MM.1S (cell line): ENCODE data around the gene BACH2.

Experiments
- DNase-seq: peaks from one replicate; pipeline ENCODE4 v3.0.0-alpha.2; 2015
- H2AFZ ChIP-seq: fragments of 300-600 bp; sonication (generic); 2 replicates; pipeline ENCODE4 v1.6.0; 2016; ENCODE audit warnings: antibody characterized with exemption, low read length
- H3F3A ChIP-seq: fragments of 300-600 bp; sonication (generic); 2 replicates; pipeline ENCODE4 v1.6.1; 2016; ENCODE audit warnings: mild to moderate bottlenecking, antibody characterized with exemption, low read length, moderate library complexity, mixed read lengths; ENCODE audit not compliant: insufficient read depth
- H3K27ac ChIP-seq: fragments of 300-600 bp; sonication (generic); 2 replicates; pipeline ENCODE4 v1.5.1; 2016; ENCODE audit warnings: mild to moderate bottlenecking, low read length
- H3K27me3 ChIP-seq: fragments of 300-600 bp; sonication (generic); replicated peaks from 2 replicates; pipeline ENCODE4 v1.6.0; 2016; ENCODE audit warnings: low read length; ENCODE audit not compliant: insufficient read depth
- H3K36me3 ChIP-seq: fragments of 300-600 bp; sonication (generic); replicated peaks from 2 replicates; pipeline ENCODE4 v1.6.1; 2016; ENCODE audit warnings: mild to moderate bottlenecking, low read length, mixed read lengths; ENCODE audit not compliant: insufficient read depth
- H3K4me1 ChIP-seq: fragments of 300-600 bp; sonication (generic); 2 replicates; pipeline ENCODE4 v1.6.1; 2016; ENCODE audit warnings: low read length, mixed read lengths
- H3K4me2 ChIP-seq: fragments of 300-600 bp; sonication (generic); 2 replicates; pipeline ENCODE4 v1.6.0; 2016; ENCODE audit warnings: low read depth, low read length
- H3K4me3 ChIP-seq: fragments of 300-600 bp; sonication (generic); 2 replicates; pipeline ENCODE4 v1.5.1; 2016; ENCODE audit warnings: low read length, mixed read lengths
- H3K79me2 ChIP-seq: fragments of 300-600 bp; sonication (generic); 2 replicates; pipeline ENCODE4 v1.6.1; 2016; ENCODE audit warnings: mixed run types, low read length, mixed read lengths
- H3K9ac ChIP-seq: fragments of 300-600 bp; sonication (generic); 2 replicates; pipeline ENCODE4 v1.6.1; 2016; ENCODE audit warnings: low read length, mixed read lengths
- H3K9me2 ChIP-seq: fragments of 300-600 bp; sonication (generic); replicated peaks from 2 replicates; pipeline ENCODE4 v1.6.1; 2016; ENCODE audit warnings: mild to moderate bottlenecking, low read length, mixed read lengths; ENCODE audit not compliant: insufficient read depth
- H3K9me3 ChIP-seq: fragments of 300-600 bp; sonication (generic); replicated peaks from 2 replicates; pipeline ENCODE4 v1.6.1; 2016; ENCODE audit warnings: mild to moderate bottlenecking, low read length, mixed read lengths; ENCODE audit not compliant: insufficient read depth
- H4K20me1 ChIP-seq: fragments of 300-600 bp; sonication (generic); 2 replicates; pipeline ENCODE4 v1.6.1; 2016; ENCODE audit warnings: mild to moderate bottlenecking, low read length, moderate library complexity, mixed read lengths; ENCODE audit not compliant: insufficient read depth
- EZH2 ChIP-seq: fragments of 300-600 bp; sonication (generic); optimal IDR thresholded peaks from 2 replicates; pipeline ENCODE3; 2017; ENCODE audit warnings: low read depth, mild to moderate bottlenecking, antibody characterized with exemption, low read length, mixed read lengths
- EZH2phosphoT487 ChIP-seq: fragments of 300-600 bp; sonication (generic); IDR thresholded peaks from 2 replicates; pipeline ENCODE4 v1.6.1; 2018; ENCODE audit warnings: antibody characterized with exemption, low read length
- TF ChIP-seq, protein P1 (sequence below): fragments of 300-600 bp; sonication (generic); IDR thresholded peaks from 2 replicates; pipeline ENCODE4 v1.5.1; 2016; ENCODE audit warnings: antibody characterized with exemption, low read length, mixed read lengths

Gene BACH2

DNA sequence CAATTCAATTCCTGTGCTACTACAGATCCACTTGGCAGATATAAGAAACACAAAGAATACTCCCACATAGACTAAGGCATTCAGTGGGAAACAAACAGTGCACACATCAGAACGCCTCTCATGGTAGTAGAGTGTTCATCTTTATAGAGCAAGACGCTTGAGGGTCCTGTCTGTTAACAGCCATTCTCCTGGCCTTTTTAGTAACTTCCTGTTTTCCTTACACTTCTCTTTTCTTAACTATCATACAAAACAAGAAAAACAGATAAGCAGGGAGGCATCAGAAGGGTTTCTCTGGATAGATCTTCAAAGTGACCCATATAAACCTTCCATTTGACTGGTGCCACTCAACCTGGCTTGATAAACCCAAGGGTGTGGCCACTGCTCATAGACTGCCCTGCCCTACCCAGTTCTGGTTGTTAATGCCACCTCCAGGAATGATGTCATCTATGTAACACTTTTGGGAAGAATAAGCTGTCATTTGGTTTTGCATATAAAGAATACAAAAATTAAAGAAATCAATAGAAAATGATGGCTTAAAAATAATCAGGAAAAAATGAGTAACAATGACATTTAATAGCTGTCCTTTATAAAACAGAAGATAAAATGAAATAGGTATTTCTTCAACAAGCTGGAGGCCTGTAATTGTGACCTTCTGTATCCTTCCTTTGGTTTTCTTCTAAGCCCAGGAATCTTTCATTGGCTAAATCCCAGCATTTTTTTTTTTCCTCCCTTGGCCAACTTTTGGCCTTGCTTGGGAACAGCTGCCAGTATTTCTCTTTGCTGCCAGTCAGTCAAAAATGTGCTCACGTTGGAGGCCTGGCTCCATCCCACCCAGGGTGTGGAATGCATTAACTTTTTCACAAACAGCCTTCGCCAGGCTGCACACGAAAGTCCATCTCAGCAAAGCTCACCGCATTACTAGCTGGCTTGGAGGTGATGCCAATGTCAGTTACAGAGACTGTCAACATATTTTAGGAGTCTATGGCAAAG, 298.9 kb downstream of the BACH2 start:
- TF ChIP-seq, protein P1, sequence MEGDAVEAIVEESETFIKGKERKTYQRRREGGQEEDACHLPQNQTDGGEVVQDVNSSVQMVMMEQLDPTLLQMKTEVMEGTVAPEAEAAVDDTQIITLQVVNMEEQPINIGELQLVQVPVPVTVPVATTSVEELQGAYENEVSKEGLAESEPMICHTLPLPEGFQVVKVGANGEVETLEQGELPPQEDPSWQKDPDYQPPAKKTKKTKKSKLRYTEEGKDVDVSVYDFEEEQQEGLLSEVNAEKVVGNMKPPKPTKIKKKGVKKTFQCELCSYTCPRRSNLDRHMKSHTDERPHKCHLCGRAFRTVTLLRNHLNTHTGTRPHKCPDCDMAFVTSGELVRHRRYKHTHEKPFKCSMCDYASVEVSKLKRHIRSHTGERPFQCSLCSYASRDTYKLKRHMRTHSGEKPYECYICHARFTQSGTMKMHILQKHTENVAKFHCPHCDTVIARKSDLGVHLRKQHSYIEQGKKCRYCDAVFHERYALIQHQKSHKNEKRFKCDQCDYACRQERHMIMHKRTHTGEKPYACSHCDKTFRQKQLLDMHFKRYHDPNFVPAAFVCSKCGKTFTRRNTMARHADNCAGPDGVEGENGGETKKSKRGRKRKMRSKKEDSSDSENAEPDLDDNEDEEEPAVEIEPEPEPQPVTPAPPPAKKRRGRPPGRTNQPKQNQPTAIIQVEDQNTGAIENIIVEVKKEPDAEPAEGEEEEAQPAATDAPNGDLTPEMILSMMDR: no peak
- TF ChIP-seq EZH2 (no peak), EZH2phosphoT487 (no peak)
- H3K79me2 ChIP-seq: no peaks in the 10 kb centered on the region
- no peak overlapping the region for H2AFZ ChIP-seq
- H3K9ac ChIP-seq: no peak overlapping the region
- H4K20me1 ChIP-seq: no peaks in the 10 kb centered on the region
- H3K4me3 ChIP-seq: no peak overlapping the region
- no peaks in the 10 kb centered on the region for H3K27me3 ChIP-seq
- no peak for DNase-seq
- H3F3A ChIP-seq: no peaks in the 10 kb centered on the region
- no peak overlapping the region for H3K4me2 ChIP-seq
- H3K9me3 ChIP-seq: no peaks in the 10 kb centered on the region
- no peaks in the 10 kb centered on the region for H3K36me3 ChIP-seq
- H3K9me2 ChIP-seq: no peaks in the 10 kb centered on the region
- H3K4me1 ChIP-seq: no peaks in the 10 kb centered on the region
- H3K27ac ChIP-seq: no peak overlapping the region

DNA sequence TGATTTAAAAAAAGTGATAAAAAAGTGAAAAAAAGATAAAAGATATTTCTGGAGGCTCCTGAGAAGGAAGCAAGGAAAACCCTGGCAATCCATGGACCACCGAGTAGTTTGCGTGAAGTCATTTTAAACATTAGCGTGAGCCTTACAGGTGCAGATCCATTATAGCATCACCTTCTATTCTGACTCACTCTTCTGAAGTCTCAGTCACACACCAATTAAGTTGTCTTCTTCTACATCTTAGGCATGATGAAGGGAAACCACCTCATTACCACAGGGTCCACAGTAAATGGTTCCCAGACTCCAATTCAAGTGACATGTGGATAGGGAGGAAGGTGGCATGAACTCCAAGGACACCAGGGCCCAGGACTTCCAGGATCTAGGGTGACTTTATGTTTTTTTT, 303.2 kb downstream of the BACH2 start:
- no peak overlapping the region for H2AFZ ChIP-seq
- H3F3A ChIP-seq: no peaks in the 10 kb centered on the region
- no peaks in the 10 kb centered on the region for H4K20me1 ChIP-seq
- H3K4me3 ChIP-seq: no peak overlapping the region
- TF ChIP-seq EZH2phosphoT487 (no peak), EZH2 (no peak)
- TF ChIP-seq, protein P1: no peak
- H3K4me2 ChIP-seq: no peak overlapping the region
- no peaks in the 10 kb centered on the region for H3K27me3 ChIP-seq
- H3K9me3 ChIP-seq: no peaks in the 10 kb centered on the region
- no peaks in the 10 kb centered on the region for H3K79me2 ChIP-seq
- no peaks in the 10 kb centered on the region for H3K9me2 ChIP-seq
- no peak overlapping the region for H3K9ac ChIP-seq
- DNase-seq: no peak
- no peak overlapping the region for H3K27ac ChIP-seq
- H3K36me3 ChIP-seq: no peaks in the 10 kb centered on the region
- no peaks in the 10 kb centered on the region for H3K4me1 ChIP-seq

DNA sequence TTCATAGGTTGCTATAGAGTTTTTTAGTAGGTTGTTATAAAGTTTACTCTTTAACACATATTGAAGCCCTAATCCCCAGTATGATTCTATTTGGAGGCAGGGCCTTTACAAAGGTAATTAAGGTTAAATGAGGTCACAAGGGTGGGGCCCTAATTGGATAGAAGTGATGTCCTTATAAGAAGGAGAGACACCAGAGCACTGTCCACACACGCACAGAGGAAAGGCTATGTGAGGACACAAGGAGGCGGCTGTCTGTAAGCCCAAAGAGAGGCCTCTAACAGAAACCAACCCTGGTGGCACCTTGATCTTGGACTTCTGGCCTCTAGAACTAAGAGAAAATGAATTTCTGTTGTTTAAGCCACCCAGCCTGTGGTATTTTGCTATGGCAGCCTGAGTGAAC, 303.8 kb downstream of the BACH2 start:
- no peaks in the 10 kb centered on the region for H3F3A ChIP-seq
- TF ChIP-seq, protein P1: no peak
- TF ChIP-seq EZH2phosphoT487 (no peak), EZH2 (no peak)
- H4K20me1 ChIP-seq: no peaks in the 10 kb centered on the region
- H2AFZ ChIP-seq: no peak overlapping the region
- H3K4me1 ChIP-seq: no peaks in the 10 kb centered on the region
- H3K9me2 ChIP-seq: no peaks in the 10 kb centered on the region
- H3K4me2 ChIP-seq: no peak overlapping the region
- H3K79me2 ChIP-seq: no peaks in the 10 kb centered on the region
- H3K9ac ChIP-seq: no peak overlapping the region
- no peak overlapping the region for H3K4me3 ChIP-seq
- no peaks in the 10 kb centered on the region for H3K27me3 ChIP-seq
- H3K27ac ChIP-seq: no peak overlapping the region
- H3K36me3 ChIP-seq: no peaks in the 10 kb centered on the region
- DNase-seq: no peak
- H3K9me3 ChIP-seq: no peaks in the 10 kb centered on the region
